ENCODE results near the gene RAB3D. TPM values are rescaled to one million over a fixed set of nuclear protein-coding genes. Genes with fewer than 3 reads are reported as not detected.

The RAB3D gene
- total RNA-seq, 1 donor from 2014 or later: 45.3 TPM

DNA sequence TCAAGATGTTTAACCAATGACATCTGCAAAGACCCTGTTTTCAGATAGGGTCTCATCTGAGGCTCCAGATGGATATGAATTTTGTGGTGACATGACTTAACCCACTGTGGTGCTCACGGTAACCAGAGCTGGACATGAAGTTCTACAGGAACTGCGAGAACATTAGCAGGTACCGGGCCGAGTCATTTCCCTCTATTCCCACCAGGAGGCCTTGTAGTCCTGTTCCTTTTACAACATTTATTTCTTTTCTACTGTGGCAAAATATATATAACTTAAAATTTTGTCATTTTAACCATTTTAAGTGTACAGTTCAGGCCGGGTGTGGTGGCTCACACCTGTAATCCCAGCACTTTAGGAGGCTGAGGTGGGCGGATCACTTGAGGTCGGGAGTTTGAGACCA is 51.1 kb downstream of the RAB3D start:
- Mint-ChIP-seq H3K4me3 (no peak overlapping the region), H3K36me3 (no peaks in the 10 kb centered on the region), H3K27me3 (no peaks in the 10 kb centered on the region), H3K4me1 (ENCODE audit: unreplicated experiment) (no peaks in the 10 kb centered on the region), H3K27ac (no peak overlapping the region), H3K9me3 (no peaks in the 10 kb centered on the region)
- no peak for DNase-seq (ENCODE audit: extremely low spot score, unreplicated experiment)
- TF ChIP-seq, protein P1, sequence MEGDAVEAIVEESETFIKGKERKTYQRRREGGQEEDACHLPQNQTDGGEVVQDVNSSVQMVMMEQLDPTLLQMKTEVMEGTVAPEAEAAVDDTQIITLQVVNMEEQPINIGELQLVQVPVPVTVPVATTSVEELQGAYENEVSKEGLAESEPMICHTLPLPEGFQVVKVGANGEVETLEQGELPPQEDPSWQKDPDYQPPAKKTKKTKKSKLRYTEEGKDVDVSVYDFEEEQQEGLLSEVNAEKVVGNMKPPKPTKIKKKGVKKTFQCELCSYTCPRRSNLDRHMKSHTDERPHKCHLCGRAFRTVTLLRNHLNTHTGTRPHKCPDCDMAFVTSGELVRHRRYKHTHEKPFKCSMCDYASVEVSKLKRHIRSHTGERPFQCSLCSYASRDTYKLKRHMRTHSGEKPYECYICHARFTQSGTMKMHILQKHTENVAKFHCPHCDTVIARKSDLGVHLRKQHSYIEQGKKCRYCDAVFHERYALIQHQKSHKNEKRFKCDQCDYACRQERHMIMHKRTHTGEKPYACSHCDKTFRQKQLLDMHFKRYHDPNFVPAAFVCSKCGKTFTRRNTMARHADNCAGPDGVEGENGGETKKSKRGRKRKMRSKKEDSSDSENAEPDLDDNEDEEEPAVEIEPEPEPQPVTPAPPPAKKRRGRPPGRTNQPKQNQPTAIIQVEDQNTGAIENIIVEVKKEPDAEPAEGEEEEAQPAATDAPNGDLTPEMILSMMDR (conservative IDR thresholded peaks at IDR 0.05): peak; percentile 62

DNA sequence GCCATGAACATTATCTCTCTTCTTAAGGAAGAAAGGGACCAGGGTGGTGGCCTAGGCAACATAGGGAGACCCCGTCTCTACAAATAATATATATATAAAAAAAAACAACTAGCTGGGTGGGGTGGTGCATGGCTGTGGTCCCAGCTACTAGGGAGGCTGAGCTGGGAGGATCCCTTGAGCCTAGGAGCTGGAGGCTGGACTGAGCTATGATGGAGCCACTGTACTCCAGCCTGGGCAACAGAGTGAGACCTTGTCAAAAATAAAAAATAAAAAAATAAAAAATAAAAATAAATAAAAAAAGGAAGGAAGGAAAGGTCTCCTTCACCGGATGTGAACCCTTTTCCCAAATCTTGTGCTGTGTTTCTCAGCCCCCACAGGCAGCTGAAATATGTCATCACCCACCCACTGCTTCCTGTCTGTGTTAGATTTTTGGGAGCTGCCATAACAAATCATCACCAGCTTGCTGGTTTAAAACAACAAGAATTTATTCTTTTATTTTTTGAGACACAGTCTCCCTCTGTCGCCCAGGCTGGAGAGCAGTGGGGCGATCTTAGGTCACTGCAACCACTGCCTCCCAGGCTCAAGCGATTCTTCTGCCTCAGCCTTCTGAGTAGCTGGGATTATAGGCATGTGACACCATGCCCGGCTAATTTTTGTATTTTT is 53.0 kb downstream of the RAB3D start:
- TF ChIP-seq, protein P1 (conservative IDR thresholded peaks at IDR 0.05): no peak
- H3K27me3 Mint-ChIP-seq: no peaks in the 10 kb centered on the region
- DNase-seq (ENCODE audit: extremely low spot score, unreplicated experiment): no peak
- H3K36me3 Mint-ChIP-seq: no peaks in the 10 kb centered on the region
- no peak overlapping the region for H3K4me3 Mint-ChIP-seq
- H3K27ac Mint-ChIP-seq: no peak overlapping the region
- no peaks in the 10 kb centered on the region for H3K9me3 Mint-ChIP-seq
- H3K4me1 Mint-ChIP-seq (ENCODE audit: unreplicated experiment): peaks cover 4% of the 10 kb centered on the region

DNA sequence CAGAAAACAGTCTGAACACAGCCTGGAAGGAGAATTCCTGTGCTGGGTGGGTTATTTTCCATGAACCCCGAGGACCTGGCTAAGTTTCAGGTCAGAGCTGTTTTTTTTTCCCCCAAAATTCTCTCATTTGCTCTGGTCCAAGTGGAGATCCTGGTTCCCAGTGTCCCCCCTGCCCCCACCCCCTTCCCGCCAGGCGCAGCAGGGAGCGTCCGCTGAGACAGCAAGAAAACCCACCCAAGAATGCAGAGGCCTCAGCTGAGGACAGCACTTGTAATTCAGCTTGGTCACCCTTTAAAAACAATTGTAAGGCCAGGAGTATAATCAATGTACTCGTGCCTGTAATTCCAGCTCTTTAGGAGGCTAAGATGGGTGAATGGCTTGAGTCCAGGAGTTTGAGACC is 54.9 kb downstream of the RAB3D start:
- Mint-ChIP-seq H3K27me3 (no peaks in the 10 kb centered on the region), H3K36me3 (no peaks in the 10 kb centered on the region), H3K4me1 (ENCODE audit: unreplicated experiment) (peaks cover 5% of the 10 kb centered on the region), H3K27ac (peak overlapping the region; percentile 6), H3K4me3 (no peak overlapping the region), H3K9me3 (no peaks in the 10 kb centered on the region)
- TF ChIP-seq, protein P1 (conservative IDR thresholded peaks at IDR 0.05): no peak
- no peak for DNase-seq (ENCODE audit: extremely low spot score, unreplicated experiment)

DNA sequence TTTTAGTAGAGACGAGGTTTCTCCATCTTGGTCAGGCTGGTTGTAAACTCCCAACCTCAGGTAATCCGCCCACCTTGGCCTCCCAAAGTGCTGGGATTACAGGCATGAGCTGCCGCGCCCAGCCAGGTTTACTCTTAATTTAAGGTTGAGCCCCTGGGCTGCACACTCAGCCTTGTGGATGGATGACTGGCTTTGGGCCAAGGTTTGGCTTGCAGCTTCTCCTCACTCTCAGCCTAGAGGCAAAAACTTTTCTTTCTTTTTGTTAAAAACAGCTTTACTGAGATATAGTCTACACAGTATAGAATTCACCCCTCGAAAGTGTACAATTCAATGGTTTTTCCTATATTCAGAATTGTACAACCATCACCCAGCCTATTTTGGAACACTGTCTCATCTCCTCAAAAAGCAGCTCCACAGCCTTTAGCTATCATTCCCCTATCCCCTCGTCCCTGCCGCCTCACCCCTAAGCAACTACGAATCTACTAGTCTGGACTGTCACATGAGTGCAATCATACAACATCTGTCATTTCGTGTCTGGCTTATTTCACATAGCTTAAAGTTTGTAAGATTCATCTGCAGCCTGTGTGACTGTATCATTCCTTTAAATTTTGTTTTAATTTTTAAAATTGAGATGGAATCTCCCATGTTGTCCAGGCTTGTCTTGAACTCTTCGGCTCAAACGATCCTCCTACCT is 58.0 kb downstream of the RAB3D start:
- H3K4me1 Mint-ChIP-seq (ENCODE audit: unreplicated experiment): peaks cover 5% of the 10 kb centered on the region
- H3K36me3 Mint-ChIP-seq: no peaks in the 10 kb centered on the region
- TF ChIP-seq, protein P1 (conservative IDR thresholded peaks at IDR 0.05): no peak
- peak overlapping the region; percentile 72 for H3K27ac Mint-ChIP-seq
- H3K9me3 Mint-ChIP-seq: no peaks in the 10 kb centered on the region
- H3K27me3 Mint-ChIP-seq: no peaks in the 10 kb centered on the region
- no peak for DNase-seq (ENCODE audit: extremely low spot score, unreplicated experiment)
- H3K4me3 Mint-ChIP-seq: peak overlapping the region; percentile 8

DNA sequence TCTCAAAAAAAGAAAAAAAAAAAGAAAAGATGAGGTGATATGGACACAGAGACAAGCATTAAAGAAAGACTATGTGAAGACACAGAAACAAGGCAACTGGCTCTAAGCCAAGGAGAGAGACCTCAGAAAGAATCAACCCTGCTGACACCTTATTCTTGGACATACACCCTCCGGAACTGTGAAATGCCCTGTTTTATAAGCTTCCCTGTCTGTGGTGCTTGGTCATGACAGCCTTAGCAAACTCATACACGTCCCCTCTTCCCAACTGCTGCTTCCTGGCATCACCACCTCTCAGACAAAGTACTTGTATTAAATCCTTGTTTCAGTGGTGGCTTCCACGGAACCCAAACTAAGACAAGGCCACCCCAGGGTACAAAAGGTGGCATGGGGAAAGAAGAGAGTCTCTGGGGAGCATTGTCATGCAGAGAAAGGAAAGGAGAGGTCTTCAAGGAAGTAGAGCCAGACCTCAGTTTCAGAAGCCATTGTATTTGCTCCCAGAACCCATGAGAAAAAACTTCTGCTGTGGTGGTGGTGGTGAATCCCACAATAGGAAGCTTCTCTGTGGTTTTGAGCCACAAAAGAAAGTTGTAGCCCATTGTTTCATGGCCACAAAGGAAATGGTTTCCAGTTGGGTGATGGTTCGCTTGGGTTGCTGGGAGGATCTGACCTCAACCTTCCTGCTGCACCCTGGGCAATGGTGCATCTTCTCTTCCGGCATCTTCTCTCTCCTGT is 59.8 kb downstream of the RAB3D start:
- no peak for DNase-seq (ENCODE audit: extremely low spot score, unreplicated experiment)
- Mint-ChIP-seq H3K27me3 (no peaks in the 10 kb centered on the region), H3K9me3 (no peaks in the 10 kb centered on the region), H3K27ac (no peak overlapping the region), H3K4me3 (no peak overlapping the region), H3K36me3 (no peaks in the 10 kb centered on the region), H3K4me1 (ENCODE audit: unreplicated experiment) (peaks cover 5% of the 10 kb centered on the region)
- TF ChIP-seq, protein P1 (conservative IDR thresholded peaks at IDR 0.05): no peak
